HG03342 (cell line): Measurements from ENCODE around the gene AASDHPPT.

Experiments used
- ATAC-seq: cut with Tn5 transposase; IDR thresholded peaks from one replicate; pipeline ENCODE4 v1.9.1; 2021; ENCODE audit warnings: mild to moderate bottlenecking, moderate library complexity; ENCODE audit not compliant: unreplicated experiment

Gene AASDHPPT

DNA sequence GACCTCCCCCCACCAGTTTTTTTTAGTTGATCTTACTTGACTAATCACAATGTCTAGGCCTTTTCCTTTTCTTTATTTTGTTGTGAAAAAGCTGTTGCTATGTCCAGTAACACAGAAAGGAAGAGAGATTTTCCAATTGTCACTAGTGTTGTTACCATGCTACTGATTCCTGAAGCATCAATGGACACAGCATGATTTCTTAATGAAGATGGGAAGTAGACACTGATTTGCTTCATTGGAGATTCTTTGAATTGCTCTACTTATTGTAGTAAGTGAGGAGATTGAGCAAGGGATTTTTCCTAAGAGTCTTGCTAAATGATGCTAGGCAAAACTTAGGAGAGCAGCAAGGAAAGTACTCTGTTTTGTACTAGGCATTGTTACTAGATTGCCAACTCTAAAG lies 4.6 kb downstream of the AASDHPPT start:
- no peak for ATAC-seq

DNA sequence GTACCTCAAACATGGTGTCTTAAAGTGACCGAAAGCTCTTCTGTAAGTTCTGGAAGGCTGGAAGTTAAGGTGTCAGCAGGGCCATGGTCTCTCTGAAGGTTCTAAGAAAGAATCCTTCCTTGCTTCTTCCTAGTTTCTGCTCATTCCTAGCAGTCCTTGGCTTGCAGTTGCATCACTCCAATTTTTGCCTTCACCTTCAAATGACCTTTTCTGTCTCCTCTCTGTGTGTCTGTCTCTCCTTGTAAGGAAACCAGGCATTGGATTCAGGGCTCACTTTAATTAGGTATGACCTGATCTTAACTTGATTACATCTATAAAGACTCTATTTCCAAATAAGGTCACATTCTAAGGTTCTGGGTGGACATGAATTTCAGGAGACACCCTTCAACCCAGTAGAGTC lies 8.7 kb downstream of the AASDHPPT start:
- no peak for ATAC-seq

DNA sequence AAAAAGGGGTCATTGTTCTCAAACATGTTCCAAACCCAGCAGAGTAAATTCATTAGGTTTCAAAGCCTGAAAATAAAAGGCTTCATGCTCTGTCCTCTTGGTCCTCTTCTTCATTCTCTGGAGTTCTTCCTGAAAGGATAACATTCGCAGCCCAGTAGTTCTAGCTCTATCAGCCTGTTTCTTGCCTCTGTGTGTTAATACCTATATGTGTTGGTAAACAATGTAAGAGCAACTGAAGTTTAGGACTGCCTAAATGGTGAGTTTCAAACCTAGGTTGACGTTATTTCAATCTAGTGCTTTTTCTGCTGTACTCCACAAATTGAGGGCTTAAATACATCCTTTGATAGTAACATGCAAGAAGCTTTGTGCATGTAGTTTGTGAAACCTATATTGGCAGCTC lies 9.4 kb downstream of the AASDHPPT start:
- ATAC-seq = no peak

GRCh38 chr11:106087815-106088435 lies 10.5 kb downstream of the AASDHPPT start:
- peak; percentile 28 for ATAC-seq

DNA sequence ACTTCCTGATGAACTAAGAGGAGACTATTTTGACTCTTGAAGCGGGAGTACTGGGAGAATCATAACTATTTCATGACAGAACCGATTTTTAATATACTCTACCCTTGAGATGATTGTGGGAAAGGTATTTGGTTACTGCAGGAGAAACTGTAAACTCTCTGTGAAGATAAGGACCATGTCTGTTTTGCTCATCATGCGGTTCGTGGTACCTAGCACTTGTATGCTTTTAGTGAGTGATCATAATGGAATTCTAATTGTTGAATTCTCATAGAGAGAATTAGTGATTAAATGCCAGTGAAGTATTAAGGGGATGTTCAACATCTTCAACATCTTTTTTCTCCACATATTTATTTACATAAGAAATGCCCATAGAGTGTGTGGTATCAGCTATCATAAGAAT lies 11.4 kb downstream of the AASDHPPT start:
- no peak for ATAC-seq

DNA sequence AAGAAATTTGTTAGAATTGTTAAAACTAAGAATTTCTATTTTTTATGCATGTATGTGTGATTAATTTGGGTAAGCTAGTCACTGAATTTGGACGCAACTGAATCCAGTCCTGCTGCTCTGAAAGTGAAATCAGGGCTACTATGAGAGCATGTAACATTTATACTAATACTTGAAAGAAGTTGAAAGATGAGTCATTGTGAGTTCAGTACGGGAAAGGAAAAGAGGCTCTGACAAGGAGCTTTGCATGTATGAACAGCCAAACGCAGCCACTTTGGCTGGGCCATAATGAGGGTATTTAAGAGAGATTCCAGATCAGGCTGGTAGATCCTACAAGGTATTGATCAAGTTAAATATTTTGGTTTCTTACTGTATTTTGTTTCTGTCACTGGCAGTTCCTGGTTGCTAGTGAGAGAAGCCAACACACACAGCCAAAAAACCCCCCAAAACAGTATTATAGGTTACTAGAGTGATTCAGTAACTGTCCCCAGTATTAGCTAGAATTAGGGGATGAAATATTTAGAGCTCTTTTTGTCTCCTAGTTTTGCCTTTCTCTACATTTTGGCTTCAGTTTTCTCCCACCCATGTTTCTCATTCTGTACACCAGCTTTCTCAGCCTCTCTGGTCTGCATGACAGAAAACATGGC lies 14.1 kb downstream of the AASDHPPT start:
- peak; percentile 99 for ATAC-seq

DNA sequence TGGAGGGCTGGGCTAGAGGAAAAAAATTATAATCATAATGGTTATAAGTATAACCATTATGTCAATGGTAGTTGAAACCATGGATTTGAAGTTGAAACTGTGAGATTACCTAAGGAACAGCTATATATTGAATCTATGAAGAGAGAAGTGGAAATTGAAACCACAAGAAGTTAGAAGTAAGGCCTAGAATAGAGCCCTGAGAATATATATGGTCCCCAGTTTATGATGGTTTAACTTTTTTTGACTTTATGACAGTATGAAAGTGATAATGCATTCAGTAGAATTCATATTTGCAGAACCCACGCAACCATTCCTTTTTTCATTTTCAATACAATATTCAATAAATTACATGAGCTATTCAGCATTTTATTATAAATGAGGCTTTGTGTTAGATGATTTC lies 15.0 kb downstream of the AASDHPPT start:
- no peak for ATAC-seq

GRCh38 chr11:106098893-106099553 lies 21.6 kb downstream of the AASDHPPT start:
- no peak for ATAC-seq

GRCh38 chr11:106101370-106101769 lies 23.9 kb downstream of the AASDHPPT start:
- no peak for ATAC-seq

- no peak for ATAC-seq
Observed at GRCh38 chr11:106101819-106102218, 24.4 kb downstream of the AASDHPPT start.

DNA sequence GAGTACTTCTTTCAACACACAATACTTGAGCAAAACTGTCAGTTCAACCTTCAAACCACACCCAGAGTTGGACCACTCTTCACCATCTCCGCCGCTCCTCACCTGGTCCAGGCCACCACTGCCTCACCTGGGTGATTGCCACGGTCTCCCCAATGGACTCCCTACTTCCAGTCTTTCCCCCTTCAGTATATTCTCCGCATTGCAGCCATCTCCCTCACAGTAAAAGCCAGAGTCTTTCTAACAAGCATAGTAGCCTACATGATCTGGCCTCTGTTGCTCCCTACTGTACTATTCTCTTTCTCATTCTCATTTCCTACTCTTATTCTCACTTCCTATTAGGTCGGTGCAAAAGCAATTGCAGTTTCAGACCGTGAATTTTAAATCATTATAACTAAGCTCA lies 28.5 kb downstream of the AASDHPPT start:
- no peak for ATAC-seq

DNA sequence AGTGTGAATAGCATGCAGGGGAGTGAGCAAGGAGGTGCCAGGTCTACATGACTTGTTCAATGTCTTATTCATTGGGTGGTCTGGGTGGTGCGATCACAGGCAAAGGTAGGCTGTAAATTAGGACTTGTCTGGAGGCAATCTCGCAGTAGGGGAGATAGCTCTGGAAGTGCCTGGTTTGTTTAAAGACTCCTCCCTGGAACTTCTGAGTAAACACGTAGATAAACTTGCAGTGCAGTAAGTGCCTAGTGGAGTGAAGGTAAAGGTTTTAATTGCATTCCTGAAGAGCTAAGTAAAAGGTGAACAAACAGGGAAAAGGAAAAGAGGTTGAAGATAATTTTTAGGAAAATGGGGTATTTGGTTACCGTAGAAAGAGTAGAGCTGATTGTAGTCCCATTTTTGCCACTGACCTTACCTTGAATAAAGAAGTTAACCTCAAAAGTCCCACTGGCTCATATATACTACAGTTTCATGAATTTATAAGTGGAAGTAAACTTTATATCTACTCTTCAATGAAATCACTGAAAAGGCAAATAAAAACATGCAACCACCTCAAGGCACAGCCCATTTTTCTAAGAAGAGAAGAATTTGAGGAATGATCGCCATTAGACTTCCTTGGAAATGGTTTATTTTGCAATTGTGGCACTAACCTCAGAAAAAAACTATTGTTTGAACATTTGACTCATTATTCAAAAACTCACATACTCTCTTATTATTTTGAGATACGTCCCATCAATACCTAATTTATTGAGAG lies 44.3 kb downstream of the AASDHPPT start:
- no peak for ATAC-seq

- ATAC-seq = no peak
Observed at GRCh38 chr11:106127604-106128003, 50.1 kb downstream of the AASDHPPT start.

DNA sequence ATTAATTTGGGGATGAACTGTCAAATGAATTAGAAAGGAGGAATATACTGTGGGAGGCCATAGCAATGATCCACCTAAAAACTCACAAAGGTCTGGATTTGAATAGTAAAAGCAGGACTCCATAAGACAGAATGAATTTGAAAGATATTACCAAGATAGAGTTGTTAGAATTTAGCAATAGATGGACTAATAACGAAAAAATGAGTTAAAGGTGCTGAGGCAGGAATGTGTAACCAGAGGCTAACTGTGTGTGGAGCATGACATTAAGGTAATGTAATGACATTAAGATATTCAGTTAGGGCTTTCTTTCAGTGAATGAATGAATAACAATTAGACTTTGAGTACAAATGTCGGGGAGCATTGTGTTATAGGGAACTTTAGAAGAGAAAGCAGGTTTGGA lies 51.3 kb downstream of the AASDHPPT start:
- no peak for ATAC-seq

DNA sequence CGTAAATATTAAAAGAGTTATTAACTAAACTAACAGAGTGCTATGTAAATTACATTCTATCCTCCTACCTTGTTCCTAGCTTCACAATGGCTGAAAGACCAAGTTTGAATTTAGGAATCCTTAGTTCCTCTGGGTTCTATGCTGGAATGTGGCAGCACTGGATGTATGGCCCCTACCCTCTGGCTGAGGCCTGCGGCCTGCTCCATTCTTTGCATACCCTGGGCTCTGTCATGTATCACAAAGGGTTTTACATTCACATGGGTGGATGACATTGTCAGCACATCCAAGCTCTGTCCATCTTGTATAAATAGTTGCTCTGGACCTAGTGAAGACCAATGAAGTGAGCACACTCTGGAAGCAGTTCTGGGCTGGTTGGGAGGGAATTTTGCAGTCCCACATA lies 54.5 kb downstream of the AASDHPPT start:
- ATAC-seq = no peak

DNA sequence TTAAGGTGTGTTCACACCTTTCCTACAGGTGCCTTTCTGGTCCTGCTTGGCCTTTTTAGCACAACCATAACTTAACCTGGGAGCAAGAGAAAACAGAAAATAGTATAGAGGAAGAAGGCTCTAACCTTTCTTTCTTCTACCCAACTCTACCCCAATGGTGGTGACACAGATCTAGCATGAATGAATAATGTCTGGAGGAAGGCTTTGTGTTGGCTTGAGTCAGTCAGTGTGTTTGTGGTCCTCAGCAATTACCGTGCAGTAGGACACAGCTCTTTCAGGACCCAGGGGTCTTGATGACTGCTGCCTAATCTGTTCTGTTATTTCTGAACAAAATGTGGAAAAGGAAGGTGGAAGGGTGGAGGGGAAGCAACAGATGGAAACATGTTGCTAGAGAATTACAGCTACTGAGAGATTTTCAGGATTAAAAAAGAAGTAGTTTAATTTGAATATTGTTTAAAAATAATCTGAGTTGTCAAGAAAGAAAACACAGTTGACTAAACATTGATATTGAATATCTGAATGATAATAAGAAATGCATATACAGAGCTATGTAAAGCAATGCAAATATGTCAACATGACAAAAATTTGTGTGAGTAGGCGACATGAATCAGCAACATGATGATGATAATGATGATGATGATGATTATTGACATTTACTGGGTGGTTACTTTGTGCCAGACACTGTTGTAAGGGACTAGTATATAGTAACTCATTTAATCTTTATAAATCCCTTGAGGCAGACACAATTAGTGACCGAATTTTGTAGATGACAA lies 55.3 kb downstream of the AASDHPPT start:
- no peak for ATAC-seq

- no peak for ATAC-seq
Observed at GRCh38 chr11:106133529-106133928, 56.1 kb downstream of the AASDHPPT start.

GRCh38 chr11:106137061-106137460 lies 59.6 kb downstream of the AASDHPPT start:
- no peak for ATAC-seq

GRCh38 chr11:106137758-106138157 lies 60.3 kb downstream of the AASDHPPT start:
- ATAC-seq = no peak
